Endodermal cell (in vitro differentiated cells): ENCODE results near the gene PLCB1. TPM values are rescaled to one million over a fixed set of nuclear protein-coding genes. Genes with fewer than 3 reads are reported as not detected.

Experiments used
- DNase-seq: peaks from one replicate; pipeline ENCODE4 v3.0.0-alpha.2; 2017
- H3K27ac ChIP-seq: 2 replicates; pipeline ENCODE4 v1.5.1; 2013; ENCODE audit warnings: mild to moderate bottlenecking, low read depth, low read length, moderate library complexity
- H3K27me3 ChIP-seq: 2 replicates; pipeline ENCODE4 v1.6.1; 2013; ENCODE audit warnings: mild to moderate bottlenecking, low read length, moderate library complexity; ENCODE audit not compliant: insufficient read depth, control insufficient read depth, poor library complexity, severe bottlenecking
- H3K36me3 ChIP-seq: 2 replicates; pipeline ENCODE4 v1.7.0; 2013; ENCODE audit warnings: mild to moderate bottlenecking, low read length, moderate library complexity; ENCODE audit not compliant: control insufficient read depth, insufficient read depth
- H3K4me1 ChIP-seq: one replicate; pipeline ENCODE4 v1.7.0; 2013; ENCODE audit warnings: low read length; ENCODE audit not compliant: control insufficient read depth, insufficient read depth
- H3K4me3 ChIP-seq: 2 replicates; pipeline ENCODE4 v1.5.1; 2013; ENCODE audit warnings: mild to moderate bottlenecking, low read length, moderate library complexity
- H3K9ac ChIP-seq: 2 replicates; pipeline ENCODE4 v1.6.1; 2013; ENCODE audit warnings: mild to moderate bottlenecking, low read length, moderate library complexity; ENCODE audit not compliant: poor library complexity, severe bottlenecking; ENCODE audit errors: extremely low read depth
- H3K9me3 ChIP-seq: 2 replicates; pipeline ENCODE4 v1.6.1; 2013; ENCODE audit warnings: mild to moderate bottlenecking, low read length, moderate library complexity; ENCODE audit not compliant: control insufficient read depth
- H3K27ac Mint-ChIP-seq: 2 replicates; pipeline ENCODE4 v1.8.0; 2020; ENCODE audit warnings: mixed read lengths
- H3K27me3 Mint-ChIP-seq: 2 replicates; pipeline ENCODE4 v1.8.0; 2021; ENCODE audit warnings: mild to moderate bottlenecking, mixed read lengths; ENCODE audit not compliant: insufficient read depth
- H3K36me3 Mint-ChIP-seq: 2 replicates; pipeline ENCODE4 v1.8.0; 2020; ENCODE audit warnings: low read depth, mixed read lengths
- H3K4me1 Mint-ChIP-seq: 2 replicates; pipeline ENCODE4 v1.8.0; 2020; ENCODE audit warnings: mixed read lengths
- H3K4me3 Mint-ChIP-seq: 2 replicates; pipeline ENCODE4 v1.8.0; 2020; ENCODE audit warnings: mild to moderate bottlenecking, moderate library complexity, mixed read lengths
- H3K9me3 Mint-ChIP-seq: 2 replicates; pipeline ENCODE4 v1.8.0; 2020; ENCODE audit warnings: mild to moderate bottlenecking, mixed read lengths
- CTCF ChIP-seq: fragments of 200-600 bp; sonication (generic); conservative IDR thresholded peaks from 2 replicates; pipeline ENCODE4 v1.5.0; 2021; ENCODE audit warnings: antibody characterized with exemption, mild to moderate bottlenecking
- WGBS, 2 experiments: methylation state at CpG; one replicate each; pipeline versions ENCODE4 v1.1.5 to v1.1.7; 2013; ENCODE audit warnings: missing lambda C conversion rate in 2 of 2, mixed read lengths in 1 of 2; ENCODE audit not compliant: insufficient coverage in 1 of 2, insufficient read length in 1 of 2; 5-methylcytosine and 5-hydroxymethylcytosine counted together
- total RNA-seq, 2 donors: library from RNA; stranded (reverse); fragmentation: NEBNext Ultra II Directional in 1 of 2; extraction: Animal tissue kit (Norgen Biotek cat#: 25700) in 1 of 2; gene quantifications; 2 replicates in 1 of 2; 3 replicates in 1 of 2; pipeline ENCODE4 v1.2.1, GENCODE V29; 2021

Gene PLCB1
- total RNA-seq, 2 donors from 2014 or later = 15.3 to 16.5 TPM

- Mint-ChIP-seq H3K27me3 (no peaks in the 10 kb centered on the region), H3K9me3 (peaks cover 8% of the 10 kb centered on the region), H3K36me3 (no peaks in the 10 kb centered on the region), H3K27ac (no peak overlapping the region), H3K4me3 (no peak overlapping the region), H3K4me1 (no peaks in the 10 kb centered on the region)
- no peak for DNase-seq
- H3K9ac ChIP-seq = no peak overlapping the region
- no peaks in the 10 kb centered on the region for H3K4me1 ChIP-seq
- no peaks in the 10 kb centered on the region for H3K9me3 ChIP-seq
- no peak overlapping the region for H3K4me3 ChIP-seq
- TF ChIP-seq CTCF = no peak
- no peak overlapping the region for H3K27ac ChIP-seq
- H3K36me3 ChIP-seq = no peaks in the 10 kb centered on the region
- H3K27me3 ChIP-seq = no peaks in the 10 kb centered on the region
- WGBS, 2 experiments = 80% methylated on average over 3 of the region's 3 CpGs; no CpG with 5 or more reads in 1 of the 2 experiments
Measured at GRCh38 chr20:8918145-8918544, 786.1 kb downstream of the PLCB1 start.

GRCh38 chr20:8924539-8924938 lies 792.5 kb downstream of the PLCB1 start:
- Histone ChIP-seq H3K9me3 (no peaks in the 10 kb centered on the region), H3K9ac (no peak overlapping the region), H3K27ac (no peak overlapping the region), H3K4me1 (no peaks in the 10 kb centered on the region), H3K4me3 (no peak overlapping the region), H3K27me3 (no peaks in the 10 kb centered on the region), H3K36me3 (no peaks in the 10 kb centered on the region)
- Mint-ChIP-seq H3K27ac (no peak overlapping the region), H3K4me3 (no peak overlapping the region), H3K36me3 (no peaks in the 10 kb centered on the region), H3K27me3 (peaks cover 8% of the 10 kb centered on the region), H3K4me1 (no peaks in the 10 kb centered on the region), H3K9me3 (peaks cover 5% of the 10 kb centered on the region)
- TF ChIP-seq CTCF = no peak
- 83 to 85% methylated on average over 1 to 2 of the region's 2 CpGs for WGBS, 2 experiments
- DNase-seq = no peak

GRCh38 chr20:8930726-8931125 lies 798.7 kb downstream of the PLCB1 start:
- Mint-ChIP-seq H3K4me3 (no peak overlapping the region), H3K9me3 (no peaks in the 10 kb centered on the region), H3K36me3 (no peaks in the 10 kb centered on the region), H3K27me3 (peaks cover 46% of the 10 kb centered on the region), H3K27ac (no peak overlapping the region), H3K4me1 (peaks cover 10% of the 10 kb centered on the region)
- no peaks in the 10 kb centered on the region for H3K36me3 ChIP-seq
- peaks cover 4% of the 10 kb centered on the region for H3K4me1 ChIP-seq
- H3K9me3 ChIP-seq = no peaks in the 10 kb centered on the region
- no peak overlapping the region for H3K27ac ChIP-seq
- TF ChIP-seq CTCF = no peak
- peaks cover 28% of the 10 kb centered on the region for H3K27me3 ChIP-seq
- no peak for DNase-seq
- no peak overlapping the region for H3K4me3 ChIP-seq
- no peak overlapping the region for H3K9ac ChIP-seq
- WGBS, 2 experiments = 76 to 88% methylated on average over 1 to 2 of the region's 2 CpGs
